SIG-M5 treated with dmso at 0.1 percent for 504 hours (cell line): ENCODE data around the gene VSTM2B.

ENCODE experiments used
- DNase-seq: peaks from one replicate; lab custom pipeline; 2025; ENCODE audit not compliant: unreplicated experiment; lab: John Stamatoyannopoulos, UW

VSTM2B gene

GRCh38 chr19:29587518-29587986 is 61.8 kb downstream of the VSTM2B start:
- DNase-seq, result peak; percentile 25

- DNase-seq, result no peak
Measured at GRCh38 chr19:29588095-29588494, 62.3 kb downstream of the VSTM2B start.

- DNase-seq, result no peak
Measured at GRCh38 chr19:29590278-29590677, 64.5 kb downstream of the VSTM2B start.

- DNase-seq, result no peak
Measured at GRCh38 chr19:29591670-29592069, 65.9 kb downstream of the VSTM2B start.

GRCh38 chr19:29593869-29594268 is 68.1 kb downstream of the VSTM2B start:
- DNase-seq, result no peak

GRCh38 chr19:29596080-29596727 is 70.4 kb downstream of the VSTM2B start:
- DNase-seq, result no peak

- DNase-seq, result peak; percentile 9
Measured at GRCh38 chr19:29596885-29597525, 71.2 kb downstream of the VSTM2B start.

GRCh38 chr19:29598036-29598435 is 72.2 kb downstream of the VSTM2B start:
- DNase-seq, result no peak

GRCh38 chr19:29598496-29598895 is 72.7 kb downstream of the VSTM2B start:
- no peak for DNase-seq

- DNase-seq, result no peak
Measured at GRCh38 chr19:29603308-29603707, 77.5 kb downstream of the VSTM2B start.

- peak; percentile 86 for DNase-seq
Measured at GRCh38 chr19:29605653-29606419, 80.0 kb downstream of the VSTM2B start, which contains the start of gene POP4. POP4 (plus strand) TSS chr19:29606283; CDS start chr19:29606319, 36 bp downstream.

- no peak for DNase-seq
Measured at GRCh38 chr19:29606420-29606747, 80.6 kb downstream of the VSTM2B start.

GRCh38 chr19:29609636-29610035 is 83.8 kb downstream of the VSTM2B start:
- DNase-seq, result no peak

- no peak for DNase-seq
Measured at GRCh38 chr19:29610213-29610573, 84.4 kb downstream of the VSTM2B start.

- DNase-seq, result peak; percentile 57
Measured at GRCh38 chr19:29610574-29611271, 84.9 kb downstream of the VSTM2B start.

GRCh38 chr19:29612121-29612520 is 86.3 kb downstream of the VSTM2B start:
- no peak for DNase-seq

- no peak for DNase-seq
Measured at GRCh38 chr19:29612801-29613595, 87.2 kb downstream of the VSTM2B start.

- DNase-seq, result no peak
Measured at GRCh38 chr19:29614046-29614445, 88.3 kb downstream of the VSTM2B start.
